HG02763 (cell line): ENCODE results near the gene NTNG2.
"Not testable (repeated sequence)": the region's sequence is repeated elsewhere in the genome, so short reads cannot be mapped to it uniquely, and the experiment has no call there.

ENCODE experiments used
- ATAC-seq: cut with Tn5 transposase; IDR thresholded peaks from one replicate; pipeline ENCODE4 v1.9.1; 2021; ENCODE audit warnings: mild to moderate bottlenecking, moderate library complexity; ENCODE audit not compliant: unreplicated experiment

The NTNG2 gene

GRCh38 chr9:132247942-132248341, 86.1 kb downstream of the NTNG2 start:
- ATAC-seq, result no peak

DNA sequence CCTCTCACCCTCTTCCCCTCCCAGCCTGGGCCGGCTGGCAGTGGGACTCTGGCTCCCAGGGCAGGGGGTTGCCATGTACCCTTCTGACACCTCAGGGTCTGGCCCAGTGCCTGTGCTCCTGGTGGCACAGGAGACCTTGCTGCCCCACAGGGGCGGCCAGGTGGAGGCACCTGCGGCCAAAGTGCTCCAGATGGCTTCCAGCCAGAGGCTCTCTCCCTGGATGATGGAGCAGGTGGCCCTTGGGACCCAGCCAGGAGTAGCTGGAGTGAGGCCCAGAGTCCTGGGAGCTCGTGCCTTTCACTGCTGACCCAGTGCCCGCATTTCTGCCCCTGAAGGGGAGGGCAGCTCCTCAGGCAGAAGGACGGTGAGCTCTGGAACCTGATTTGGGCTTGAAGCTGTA, 87.3 kb downstream of the NTNG2 start:
- ATAC-seq, result no peak

- no peak for ATAC-seq
Measured at GRCh38 chr9:132249690-132250089, 87.8 kb downstream of the NTNG2 start.

GRCh38 chr9:132250324-132251262, 88.7 kb downstream of the NTNG2 start:
- ATAC-seq, result no peak

DNA sequence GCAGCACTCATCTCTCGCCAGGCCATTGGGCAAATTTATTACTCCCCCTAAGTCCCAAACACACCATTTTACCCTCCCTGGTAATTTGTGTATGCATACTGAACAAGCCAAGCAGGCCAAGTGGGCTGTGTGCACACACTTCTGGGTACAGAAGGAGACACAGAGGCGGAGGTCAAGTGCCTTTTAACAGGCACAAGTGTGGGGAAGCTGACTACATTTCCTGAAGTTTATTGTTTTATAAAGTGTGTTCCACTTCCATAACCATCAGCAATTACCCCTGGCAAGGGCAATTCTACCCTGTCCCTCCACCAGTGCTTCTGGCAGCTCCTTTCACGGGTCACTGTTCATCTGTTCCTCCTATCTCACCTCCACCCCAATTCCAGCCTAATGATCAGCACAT, 99.0 kb downstream of the NTNG2 start:
- no peak for ATAC-seq

DNA sequence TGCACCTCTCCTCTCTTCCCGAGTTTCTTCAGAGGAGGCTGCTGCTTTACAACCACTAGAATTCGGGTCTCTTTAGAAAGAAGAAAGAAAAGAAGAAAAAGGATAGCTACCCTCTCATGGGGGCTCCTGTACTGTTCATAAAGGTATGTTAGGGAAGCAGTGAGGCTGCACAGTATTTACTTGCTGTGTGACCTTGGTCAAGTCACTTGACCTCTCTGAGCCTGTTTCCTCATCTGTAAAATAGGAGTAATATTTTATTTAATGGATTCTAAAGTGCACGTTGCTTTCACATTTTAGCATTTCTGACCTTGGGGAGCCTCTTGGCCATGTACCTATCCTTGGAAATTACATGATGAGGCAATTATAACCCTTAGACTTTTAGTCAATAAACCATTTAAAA, 104.2 kb downstream of the NTNG2 start:
- no peak for ATAC-seq

DNA sequence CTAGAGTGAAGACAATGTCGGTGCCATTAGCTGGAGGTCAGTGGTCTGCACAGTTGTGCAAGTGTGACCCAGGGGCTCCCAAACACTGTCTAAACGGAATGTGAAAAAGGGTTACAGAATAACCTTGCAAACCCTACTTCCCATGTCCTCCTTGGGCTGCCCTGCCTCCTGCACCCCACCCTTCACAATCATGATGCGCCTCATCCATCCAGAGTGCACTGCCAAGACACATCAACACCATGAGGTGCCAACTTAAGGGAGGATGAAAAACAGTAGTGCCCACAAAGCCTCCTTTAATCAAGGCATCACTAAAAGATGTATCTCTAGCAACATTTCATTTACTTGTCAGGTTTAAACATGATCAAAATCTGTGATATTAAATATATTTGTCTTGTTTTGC, 105.8 kb downstream of the NTNG2 start:
- no peak for ATAC-seq

- no peak for ATAC-seq
Measured at GRCh38 chr9:132268725-132269352, 107.0 kb downstream of the NTNG2 start.

GRCh38 chr9:132269704-132270516, 108.1 kb downstream of the NTNG2 start:
- ATAC-seq, result not testable (repeated sequence)

GRCh38 chr9:132274861-132275260, 113.0 kb downstream of the NTNG2 start:
- ATAC-seq, result no peak

- ATAC-seq, result no peak
Measured at GRCh38 chr9:132283165-132283564, 121.3 kb downstream of the NTNG2 start.

- ATAC-seq, result no peak
Measured at GRCh38 chr9:132283863-132284262, 122.0 kb downstream of the NTNG2 start.

DNA sequence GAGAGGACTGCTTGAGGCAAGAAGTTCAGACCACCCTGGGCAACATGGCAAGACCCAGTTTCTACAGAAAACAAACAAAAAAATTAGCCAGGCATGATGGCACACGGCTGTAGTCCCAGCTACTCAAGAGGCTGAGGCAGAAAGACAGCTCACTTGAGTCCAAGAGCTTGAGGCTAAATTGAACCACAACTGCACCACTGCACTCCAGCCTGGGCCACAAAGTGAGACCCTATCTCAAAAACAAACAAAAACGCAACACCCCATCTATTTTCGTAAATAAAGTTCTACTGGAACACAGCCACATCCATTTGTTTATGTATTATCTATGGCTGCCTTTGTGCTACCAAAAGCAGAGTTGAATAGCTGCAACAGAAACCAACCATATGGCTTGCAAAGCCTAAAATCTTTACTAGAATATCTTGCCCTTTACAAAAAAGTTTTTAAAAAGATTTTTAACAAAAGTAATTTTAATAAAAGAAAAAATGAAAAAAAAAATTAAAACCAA, 125.5 kb downstream of the NTNG2 start:
- no peak for ATAC-seq

DNA sequence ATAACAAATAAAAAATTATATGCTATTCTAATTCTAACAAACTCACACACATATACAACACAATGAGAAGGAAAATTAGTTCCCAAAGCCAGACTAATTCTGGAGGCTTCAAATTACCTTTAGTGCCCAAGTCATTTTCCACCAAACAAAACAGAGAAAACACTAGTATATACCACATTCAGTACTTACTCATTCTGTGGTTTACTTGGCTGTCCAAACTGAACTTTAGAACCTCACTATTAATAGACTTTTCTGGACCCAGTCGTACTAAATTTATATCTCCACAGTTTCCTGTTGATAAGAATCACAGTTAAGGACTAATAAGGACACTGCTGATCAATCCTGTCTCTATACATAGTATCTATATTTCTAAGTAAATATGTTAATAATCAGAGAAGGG, 126.5 kb downstream of the NTNG2 start:
- ATAC-seq, result no peak

DNA sequence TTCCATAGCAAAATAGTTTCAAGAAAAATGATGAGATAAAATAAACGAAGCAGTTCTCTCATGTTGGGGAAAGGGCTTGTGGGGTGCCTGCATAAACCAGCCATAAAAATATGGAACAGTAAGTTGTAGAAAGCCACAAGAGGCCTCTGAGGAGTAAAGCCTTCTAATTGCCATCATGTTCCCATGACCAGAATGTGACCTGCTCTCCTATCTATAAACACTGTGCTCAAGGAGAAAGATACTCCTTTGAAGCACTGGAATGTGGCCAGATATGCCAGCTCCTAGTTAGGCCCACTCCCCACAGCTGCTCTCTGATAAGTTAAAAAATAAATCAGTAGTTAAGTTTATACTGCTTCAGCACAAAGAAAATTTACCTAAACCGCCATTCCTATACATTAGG, 127.1 kb downstream of the NTNG2 start:
- no peak for ATAC-seq

DNA sequence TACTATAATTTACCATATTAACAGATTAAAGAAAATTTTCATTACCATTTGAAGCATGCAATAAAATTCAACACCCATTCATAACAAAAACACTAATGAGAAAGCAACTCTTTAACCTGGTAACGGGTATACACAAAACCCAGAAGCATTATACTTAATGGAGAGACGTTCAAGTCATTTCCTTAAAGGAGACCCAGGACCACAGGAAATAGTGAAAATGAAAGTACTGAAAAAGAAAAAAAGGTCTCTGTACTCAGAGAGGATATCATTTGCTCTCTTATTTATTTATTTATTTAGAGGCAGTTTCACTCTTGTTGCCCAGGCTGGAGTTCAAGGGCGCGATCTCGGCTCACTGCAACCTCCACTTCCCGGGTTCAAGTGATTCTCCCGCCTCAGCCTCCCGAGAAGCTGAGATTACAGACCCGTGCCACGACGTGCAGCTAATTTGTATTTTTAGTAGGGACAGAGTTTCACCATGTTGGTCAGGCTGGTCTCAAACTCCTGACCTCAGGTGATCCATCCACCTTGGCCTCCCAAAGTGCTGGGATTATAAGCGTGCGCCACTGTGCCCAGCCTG, 131.4 kb downstream of the NTNG2 start:
- ATAC-seq, result no peak
